PC-9 (cell line): ENCODE data around the gene SEC61B. TPM values are rescaled to one million over a fixed set of nuclear protein-coding genes. Genes with fewer than 3 reads are reported as not detected.

Source experiments
- Bru-seq: library from RNA; stranded (reverse); fragments of 400-500 nt; gene quantifications from one replicate; lab custom pipeline; 2021; lab: Mats Ljungman, UMichigan
- BruChase-seq, 2 experiments: library from RNA; stranded (reverse); fragments of 400-500 nt; gene quantifications; one replicate each; lab custom pipeline; 2021; lab: Mats Ljungman, UMichigan
- BruUV-seq: library from RNA; stranded (reverse); fragments of 400-500 nt; replicated peaks from 2 replicates; lab custom pipeline; 2021; lab: Mats Ljungman, UMichigan
- CTCF ChIA-PET: fragments of 300-600 bp; sonication (Branson Sonifier 250); formaldehyde crosslinking; loops from one replicate; lab custom pipeline; 2022; ENCODE audit warnings: antibody characterized with exemption; lab: Charles Lee
- POLR2A ChIA-PET: fragments of 300-600 bp; sonication (Branson Sonifier 250); formaldehyde crosslinking; loops from one replicate; lab custom pipeline; 2022; ENCODE audit warnings: antibody characterized with exemption; ENCODE audit not compliant: unreplicated experiment; lab: Charles Lee
- DNase-seq, 2 experiments: peaks; one replicate each; pipeline versions ENCODE4 v3.0.0 to v3.0.0-alpha.2; 2015 to 2022; ENCODE audit warnings: mixed read lengths in 1 of 2
- H2AFZ ChIP-seq: fragments of 200-600 bp; sonication (generic); 2 replicates; pipeline ENCODE4 v1.8.1; 2017; ENCODE audit warnings: antibody characterized with exemption
- H3F3A ChIP-seq: fragments of 200-600 bp; sonication (generic); 2 replicates; pipeline ENCODE4 v1.8.1; 2017; ENCODE audit warnings: antibody characterized with exemption, mild to moderate bottlenecking, low read depth; ENCODE audit not compliant: insufficient read depth
- H3K27ac ChIP-seq: fragments of 200-600 bp; sonication (generic); 2 replicates; pipeline ENCODE4 v1.6.1; 2016; ENCODE audit warnings: mixed run types
- H3K27me3 ChIP-seq: fragments of 200-600 bp; sonication (generic); 2 replicates; pipeline ENCODE4 v1.6.1; 2016; ENCODE audit warnings: low read depth, mixed run types; ENCODE audit not compliant: insufficient read depth
- H3K36me3 ChIP-seq: fragments of 200-600 bp; sonication (generic); 2 replicates; pipeline ENCODE4 v1.6.1; 2016; ENCODE audit warnings: low read depth, mixed run types
- H3K4me1 ChIP-seq: fragments of 200-600 bp; sonication (generic); replicated peaks from 2 replicates; pipeline ENCODE4 v1.6.1; 2016; ENCODE audit warnings: mixed run types; ENCODE audit not compliant: insufficient read depth
- H3K4me2 ChIP-seq: fragments of 200-600 bp; sonication (generic); 2 replicates; pipeline ENCODE4 v1.6.1; 2017; ENCODE audit warnings: mixed run types
- H3K4me3 ChIP-seq: fragments of 200-600 bp; sonication (generic); 2 replicates; pipeline ENCODE4 v1.6.1; 2016; ENCODE audit warnings: mixed run types
- H3K79me2 ChIP-seq: fragments of 200-600 bp; sonication (generic); 2 replicates; pipeline ENCODE4 v1.6.1; 2017; ENCODE audit warnings: low read depth, mixed run types
- H3K9me2 ChIP-seq: fragments of 200-600 bp; sonication (generic); 2 replicates; pipeline ENCODE4 v1.8.1; 2017; ENCODE audit warnings: mild to moderate bottlenecking; ENCODE audit not compliant: insufficient read depth
- H3K9me3 ChIP-seq: fragments of 200-600 bp; sonication (generic); 2 replicates; pipeline ENCODE4 v1.8.1; 2016; ENCODE audit warnings: low read depth; ENCODE audit not compliant: insufficient read depth
- H4K20me1 ChIP-seq: fragments of 200-600 bp; sonication (generic); 2 replicates; pipeline ENCODE4 v1.8.1; 2017; ENCODE audit not compliant: insufficient read depth
- CTCF ChIP-seq: fragments of 200-600 bp; sonication (generic); conservative IDR thresholded peaks from 2 replicates; pipeline ENCODE4 v1.6.1; 2017; ENCODE audit warnings: mixed run types, antibody characterized with exemption, mild to moderate bottlenecking, moderate library complexity
- EZH2 ChIP-seq: fragments of 200-600 bp; sonication (generic); IDR thresholded peaks from 2 replicates; pipeline ENCODE4 v1.8.0; 2017; ENCODE audit warnings: antibody characterized with exemption, low read depth
- intact Hi-C: fragments of 100-400 bp; cut with micrococcal nuclease; formaldehyde crosslinking; loops from one replicate; pipeline ENCODE4 v1.10.0; 2022; ENCODE audit not compliant: unreplicated experiment
- long read RNA-seq: library from polyadenylated mRNA; stranded (forward); transcript quantifications from one replicate; pipeline ENCODE4 v2.0.0, GENCODE V29; 2022
- total RNA-seq: library from RNA; stranded (reverse); gene quantifications from 2 replicates; pipeline ENCODE4 v1.2.3, GENCODE V29; 2021

The SEC61B gene
- total RNA-seq, result 97.7 and 163 TPM in 2 replicates
- Bru-seq, nascent RNA, result percentile 94 among the genes with signal in this experiment
- BruChase-seq, experiment 1, labeled RNA remaining after a 2-hour chase, result percentile 89 among the genes with signal in this experiment
- percentile 93 among the genes with signal in this experiment for BruChase-seq, experiment 2, labeled RNA remaining after a 6-hour chase
- long read RNA-seq, transcript SEC61B-201 (4 exons, 545 nt), result major isoform, 358 of 381 reads
- long read RNA-seq, partial matches to known transcripts, result 20 of 381 reads
- long read RNA-seq, other reads (novel, unspliced or antisense), result 3 of 381 reads

- Histone ChIP-seq H3K4me3 (peak within 1 kb of the TSS; percentile 91), H3K9me3 (no peaks in the 10 kb centered on the region), H3K4me2 (peak within 1 kb of the TSS; percentile 94), H2AFZ (peak within 1 kb of the TSS; percentile 88), H3K36me3 (peaks cover 31% of the 10 kb centered on the region), H3K4me1 (peaks cover 26% of the 10 kb centered on the region), H3K79me2 (peaks cover 90% of the 10 kb centered on the region), H3K27ac (peak within 1 kb of the TSS; percentile 83), H3K27me3 (no peaks in the 10 kb centered on the region), H3K9me2 (no peaks in the 10 kb centered on the region), H4K20me1 (peaks cover 34% of the 10 kb centered on the region), H3F3A (no peaks in the 10 kb centered on the region; the same call in 1 of the 2 replicates)
- peak; percentile 79 to 92 for DNase-seq
- ChIA-PET POLR2A (interaction anchor here (0.6 to 0.7 kb wide), 3 partner anchors 528 to 1312 kb away, joined by 3 to 12 read pairs (median 7); no protein-coding TSS in a partner anchor), CTCF (interaction anchor here (0.6 kb wide), 2 partner anchors 44 to 81 kb away, joined by 3 read pairs; no protein-coding TSS in a partner anchor)
- BruUV-seq, result no TSS peak
- intact Hi-C loops, result loop anchor here (5.0 kb wide), 1 partner anchor 415 kb away; the partner anchor contains the start of gene GALNT12
- TF ChIP-seq EZH2 (no peak), CTCF (no peak; the same call in 1 of the 2 replicates)
These were observed at the start of gene SEC61B, which contains the start of gene ALG2 for GRCh38 chr9:99221621-99222415. Gene SEC61B (plus strand): TSS chr9:99222282. CDS start chr9:99222364, 82 bp downstream. Gene ALG2 (minus strand): TSS chr9:99221942. CDS start chr9:99221894, 48 bp downstream.

- intact Hi-C loops, result no loop called here
- H3K4me1 ChIP-seq, result no peaks in the 10 kb centered on the region
- ChIA-PET POLR2A (interaction anchor here (0.7 kb wide), 1 partner anchor 371 kb away, joined by 6 read pairs; no protein-coding TSS in a partner anchor), CTCF (no interaction called here)
- no peak for DNase-seq
- H3K79me2 ChIP-seq, result no peaks in the 10 kb centered on the region
- no peaks in the 10 kb centered on the region for H4K20me1 ChIP-seq
- no peak overlapping the region for H3K27ac ChIP-seq
- no peaks in the 10 kb centered on the region for H3K9me2 ChIP-seq
- no peaks in the 10 kb centered on the region for H3K9me3 ChIP-seq
- H3F3A ChIP-seq, result no peaks in the 10 kb centered on the region
- H3K4me2 ChIP-seq, result no peak overlapping the region
- no peaks in the 10 kb centered on the region for H3K27me3 ChIP-seq
- H3K4me3 ChIP-seq, result no peak overlapping the region
- no peaks in the 10 kb centered on the region for H3K36me3 ChIP-seq
- H2AFZ ChIP-seq, result no peak overlapping the region
- BruUV-seq, result no TSS peak
- TF ChIP-seq EZH2 (no peak), CTCF (no peak)
These were observed 48.2 kb upstream of the SEC61B start for GRCh38 chr9:99173570-99174504.
